Endothelial cell (in vitro differentiated cells): ENCODE data around the gene NAP1L4. TPM values are rescaled to one million over a fixed set of nuclear protein-coding genes. Genes with fewer than 3 reads are reported as not detected.

Experiments used
- DNase-seq: peaks from one replicate; pipeline ENCODE4 v3.0.0; 2021; ENCODE audit warnings: low spot score
- H3K27ac Mint-ChIP-seq: one replicate; pipeline ENCODE4 v1.8.0; 2021; ENCODE audit warnings: mixed read lengths, inconsistent platforms; ENCODE audit not compliant: unreplicated experiment
- H3K27me3 Mint-ChIP-seq: one replicate; pipeline ENCODE4 v1.8.0; 2021; ENCODE audit warnings: mild to moderate bottlenecking, moderate library complexity, mixed read lengths, inconsistent platforms; ENCODE audit not compliant: unreplicated experiment
- H3K36me3 Mint-ChIP-seq: one replicate; pipeline ENCODE4 v1.8.0; 2021; ENCODE audit warnings: mild to moderate bottlenecking, low read depth, mixed read lengths, inconsistent platforms; ENCODE audit not compliant: unreplicated experiment
- H3K4me1 Mint-ChIP-seq: one replicate; pipeline ENCODE4 v1.8.0; 2021; ENCODE audit warnings: mild to moderate bottlenecking, mixed read lengths, inconsistent platforms; ENCODE audit not compliant: unreplicated experiment
- H3K4me3 Mint-ChIP-seq: one replicate; pipeline ENCODE4 v1.8.0; 2021; ENCODE audit warnings: mild to moderate bottlenecking, mixed read lengths, inconsistent platforms; ENCODE audit not compliant: unreplicated experiment
- H3K9me3 Mint-ChIP-seq: one replicate; pipeline ENCODE4 v1.8.0; 2021; ENCODE audit warnings: mixed read lengths, inconsistent platforms; ENCODE audit not compliant: unreplicated experiment
- total RNA-seq: library from RNA; stranded (reverse); fragmentation: NEBNext Ultra II Directional; extraction: Animal tissue kit (Norgen Biotek cat#: 25700); gene quantifications from one replicate; pipeline ENCODE4 v1.2.1, GENCODE V29; 2021; ENCODE audit not compliant: unreplicated experiment
- TF ChIP-seq, protein P1 (sequence below): fragments of 200-600 bp; sonication (generic); IDR thresholded peaks from one replicate; pipeline ENCODE4 v1.5.0; 2021; ENCODE audit warnings: antibody characterized with exemption; ENCODE audit not compliant: unreplicated experiment

NAP1L4 gene
- total RNA-seq, 1 donor from 2014 or later = 148 TPM

DNA sequence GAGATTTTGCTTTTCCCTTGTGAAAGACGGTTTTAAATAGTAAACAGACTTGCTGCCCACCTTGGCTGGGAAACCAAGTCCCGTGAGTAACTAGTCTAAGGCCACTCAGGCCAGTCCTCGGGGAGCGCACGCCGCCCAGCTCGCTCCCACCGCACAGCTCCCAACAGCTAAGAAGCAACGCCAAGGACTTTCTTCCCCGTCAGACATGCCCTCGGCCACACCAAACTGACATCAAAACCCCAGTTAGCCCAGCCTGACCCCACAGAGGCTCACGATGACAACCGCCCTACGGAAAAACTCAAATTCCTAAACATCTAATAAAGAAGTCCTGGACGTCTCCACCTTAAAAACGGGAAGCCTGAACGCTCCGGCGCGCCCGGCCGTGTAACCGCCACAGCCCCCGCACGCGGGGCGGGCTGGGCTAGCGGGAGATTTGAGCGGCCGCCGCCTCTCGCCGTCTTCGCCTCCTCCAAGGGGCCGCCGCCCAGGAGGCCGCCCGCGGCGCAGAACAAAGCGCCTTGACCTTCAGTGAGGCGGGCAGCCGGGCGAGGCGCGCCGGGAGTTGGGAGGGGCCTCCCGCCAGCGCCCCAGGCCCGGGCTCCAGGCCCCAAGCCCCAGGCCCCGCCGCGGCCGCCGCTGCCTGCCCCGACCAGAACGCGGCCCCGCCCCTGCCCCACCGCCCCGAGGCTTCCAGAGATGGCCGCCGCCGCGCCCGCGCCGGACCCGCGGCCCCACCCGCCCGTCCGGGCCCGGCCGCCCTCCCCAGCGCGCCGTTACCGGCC is 486 bp downstream of the NAP1L4 start:
- peaks cover 6% of the 10 kb centered on the region for H3K27me3 Mint-ChIP-seq
- TF ChIP-seq, protein P1, sequence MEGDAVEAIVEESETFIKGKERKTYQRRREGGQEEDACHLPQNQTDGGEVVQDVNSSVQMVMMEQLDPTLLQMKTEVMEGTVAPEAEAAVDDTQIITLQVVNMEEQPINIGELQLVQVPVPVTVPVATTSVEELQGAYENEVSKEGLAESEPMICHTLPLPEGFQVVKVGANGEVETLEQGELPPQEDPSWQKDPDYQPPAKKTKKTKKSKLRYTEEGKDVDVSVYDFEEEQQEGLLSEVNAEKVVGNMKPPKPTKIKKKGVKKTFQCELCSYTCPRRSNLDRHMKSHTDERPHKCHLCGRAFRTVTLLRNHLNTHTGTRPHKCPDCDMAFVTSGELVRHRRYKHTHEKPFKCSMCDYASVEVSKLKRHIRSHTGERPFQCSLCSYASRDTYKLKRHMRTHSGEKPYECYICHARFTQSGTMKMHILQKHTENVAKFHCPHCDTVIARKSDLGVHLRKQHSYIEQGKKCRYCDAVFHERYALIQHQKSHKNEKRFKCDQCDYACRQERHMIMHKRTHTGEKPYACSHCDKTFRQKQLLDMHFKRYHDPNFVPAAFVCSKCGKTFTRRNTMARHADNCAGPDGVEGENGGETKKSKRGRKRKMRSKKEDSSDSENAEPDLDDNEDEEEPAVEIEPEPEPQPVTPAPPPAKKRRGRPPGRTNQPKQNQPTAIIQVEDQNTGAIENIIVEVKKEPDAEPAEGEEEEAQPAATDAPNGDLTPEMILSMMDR = no peak
- no peaks in the 10 kb centered on the region for H3K9me3 Mint-ChIP-seq
- DNase-seq = no peak
- peak overlapping the region; percentile 97 for H3K27ac Mint-ChIP-seq
- peaks cover 7% of the 10 kb centered on the region for H3K36me3 Mint-ChIP-seq
- H3K4me3 Mint-ChIP-seq = peak overlapping the region; percentile 100
- peaks cover 41% of the 10 kb centered on the region for H3K4me1 Mint-ChIP-seq

DNA sequence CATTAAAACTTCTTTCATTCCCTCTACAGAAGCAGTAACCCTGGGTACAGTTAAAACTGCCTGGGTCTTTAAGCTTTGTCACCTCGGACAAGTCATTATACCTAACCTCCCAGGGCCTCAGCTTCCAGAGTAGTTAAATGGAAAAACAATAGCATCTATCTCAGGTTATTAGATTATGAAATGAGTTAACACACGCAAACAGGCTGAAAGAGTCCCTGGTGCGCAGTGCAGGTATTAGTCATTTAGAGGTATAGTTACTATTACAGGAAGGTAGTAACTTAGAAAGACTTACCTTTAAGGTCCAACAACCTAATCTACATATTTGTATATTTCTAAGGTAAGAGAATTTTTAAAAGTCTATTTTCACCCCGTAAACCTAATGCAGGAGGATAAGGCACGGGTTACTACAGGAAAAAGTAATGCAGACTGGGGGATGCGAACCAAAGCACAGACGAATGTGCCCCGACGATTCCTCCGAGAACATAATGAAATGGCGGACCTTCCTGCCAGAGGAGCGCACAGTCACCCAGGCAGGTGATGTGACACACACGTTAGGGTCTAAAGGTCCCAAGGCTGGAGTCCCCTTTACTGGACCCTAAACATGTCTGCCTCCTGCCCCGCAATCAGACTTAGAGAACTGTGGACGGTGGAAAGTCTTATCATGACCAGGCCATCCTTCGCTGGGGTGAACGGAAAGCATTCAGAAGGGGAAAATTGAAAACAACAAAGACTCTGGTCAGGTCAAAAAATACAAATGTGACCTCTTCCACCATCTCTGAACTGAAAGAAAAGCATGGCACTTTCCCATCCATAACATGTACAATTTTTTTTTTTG is 1.3 kb downstream of the NAP1L4 start:
- Mint-ChIP-seq H3K36me3 (peaks cover 7% of the 10 kb centered on the region), H3K27ac (peak overlapping the region; percentile 97)

DNA sequence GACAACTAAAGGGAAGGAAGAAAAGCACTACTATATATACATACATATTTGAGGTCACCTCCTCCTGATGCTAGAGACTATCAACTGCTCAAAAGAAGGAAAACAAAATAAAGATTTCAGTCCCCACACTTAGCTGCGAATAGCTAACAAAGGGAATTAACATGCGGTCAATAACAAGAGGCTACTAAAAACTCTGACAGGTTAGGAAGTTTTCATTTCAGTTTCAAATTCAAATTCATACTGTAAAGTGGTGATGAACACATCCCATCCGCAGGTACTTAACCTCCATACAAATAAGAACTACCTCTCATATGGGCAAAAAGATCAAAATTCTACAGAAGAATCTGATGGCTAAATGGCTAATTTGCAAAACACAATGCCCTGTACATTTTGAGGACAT is 2.6 kb downstream of the NAP1L4 start:
- TF ChIP-seq, protein P1 = no peak
- peak overlapping the region; percentile 79 for H3K4me3 Mint-ChIP-seq
- H3K9me3 Mint-ChIP-seq = no peaks in the 10 kb centered on the region
- H3K36me3 Mint-ChIP-seq = peaks cover 7% of the 10 kb centered on the region
- DNase-seq = no peak
- peaks cover 7% of the 10 kb centered on the region for H3K27me3 Mint-ChIP-seq
- H3K27ac Mint-ChIP-seq = peak overlapping the region; percentile 70
- peaks cover 38% of the 10 kb centered on the region for H3K4me1 Mint-ChIP-seq

More for the DNA sequence above, 1.3 kb downstream of the NAP1L4 start:
- TF ChIP-seq, protein P1 = no peak
- peaks cover 6% of the 10 kb centered on the region for H3K27me3 Mint-ChIP-seq
- H3K4me1 Mint-ChIP-seq = peaks cover 40% of the 10 kb centered on the region
- no peak for DNase-seq
- H3K9me3 Mint-ChIP-seq = no peaks in the 10 kb centered on the region
- H3K4me3 Mint-ChIP-seq = peak overlapping the region; percentile 100

DNA sequence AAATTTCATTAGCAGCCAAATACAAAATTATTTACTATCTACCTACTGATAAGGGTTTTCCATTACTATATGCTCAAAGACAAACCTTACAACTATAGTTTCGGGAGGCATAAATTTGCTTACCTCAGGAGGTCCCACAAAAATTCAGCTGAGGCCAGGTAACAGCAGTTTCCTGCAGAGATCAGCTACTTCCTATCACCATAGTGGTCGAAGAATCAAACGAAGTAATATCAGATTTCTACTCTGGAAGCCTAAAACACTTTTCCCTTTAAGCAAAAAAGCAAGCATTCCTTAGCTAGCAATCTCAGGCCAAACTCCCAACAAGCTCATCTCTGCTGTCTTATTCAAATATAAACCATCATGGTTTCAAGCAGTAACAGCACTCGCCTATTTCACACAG is 3.1 kb downstream of the NAP1L4 start:
- TF ChIP-seq, protein P1 = no peak
- DNase-seq = no peak
- Mint-ChIP-seq H3K27ac (peak overlapping the region; percentile 70), H3K36me3 (peaks cover 7% of the 10 kb centered on the region), H3K4me1 (peaks cover 38% of the 10 kb centered on the region), H3K9me3 (no peaks in the 10 kb centered on the region), H3K4me3 (peak overlapping the region; percentile 79), H3K27me3 (peaks cover 7% of the 10 kb centered on the region)
